ENCODE data around the gene RAB10.

DNA sequence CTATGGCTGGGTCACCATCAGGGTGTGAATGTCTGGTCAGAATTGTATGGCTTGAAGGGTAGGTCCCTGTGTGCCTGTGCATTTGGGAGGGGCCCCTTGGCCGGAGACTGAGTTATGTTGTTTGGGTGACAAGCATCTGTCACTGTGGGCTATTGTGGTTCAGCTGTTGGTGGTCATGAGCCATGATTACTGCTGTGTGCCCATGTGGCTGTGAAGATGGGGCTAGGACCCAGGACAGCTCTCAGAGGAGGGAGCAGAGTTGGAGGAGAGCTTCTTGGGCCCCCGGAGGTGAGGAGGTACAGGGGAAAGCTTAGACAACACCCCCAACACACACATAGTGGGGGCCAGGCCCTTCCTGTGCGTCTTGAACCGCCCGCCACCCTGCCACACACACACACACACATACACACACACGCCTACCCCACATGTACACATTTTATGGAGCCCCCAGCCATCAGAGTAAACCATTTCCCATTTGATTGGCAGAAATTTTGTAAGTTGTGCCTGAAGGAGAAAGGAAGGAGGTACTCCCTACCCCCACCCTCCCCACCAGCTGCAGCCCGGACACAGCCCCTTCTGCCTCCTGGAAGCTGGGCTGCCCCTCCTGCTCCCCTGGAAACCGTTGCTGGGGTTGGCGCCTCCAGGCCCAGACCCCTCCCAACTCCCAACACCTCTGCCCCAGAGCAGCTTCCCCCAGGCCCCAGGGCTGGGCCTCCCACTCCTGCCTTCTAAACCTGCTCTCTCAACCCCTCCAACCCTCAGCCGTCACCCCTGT is 141.0 kb downstream of the RAB10 start:
- TF ChIP-seq EP300 (IDR thresholded peaks at IDR 0.05) (no peak), POLR2A (IDR thresholded peaks at IDR 0.05) (no peak)
- TF ChIP-seq, protein P1, sequence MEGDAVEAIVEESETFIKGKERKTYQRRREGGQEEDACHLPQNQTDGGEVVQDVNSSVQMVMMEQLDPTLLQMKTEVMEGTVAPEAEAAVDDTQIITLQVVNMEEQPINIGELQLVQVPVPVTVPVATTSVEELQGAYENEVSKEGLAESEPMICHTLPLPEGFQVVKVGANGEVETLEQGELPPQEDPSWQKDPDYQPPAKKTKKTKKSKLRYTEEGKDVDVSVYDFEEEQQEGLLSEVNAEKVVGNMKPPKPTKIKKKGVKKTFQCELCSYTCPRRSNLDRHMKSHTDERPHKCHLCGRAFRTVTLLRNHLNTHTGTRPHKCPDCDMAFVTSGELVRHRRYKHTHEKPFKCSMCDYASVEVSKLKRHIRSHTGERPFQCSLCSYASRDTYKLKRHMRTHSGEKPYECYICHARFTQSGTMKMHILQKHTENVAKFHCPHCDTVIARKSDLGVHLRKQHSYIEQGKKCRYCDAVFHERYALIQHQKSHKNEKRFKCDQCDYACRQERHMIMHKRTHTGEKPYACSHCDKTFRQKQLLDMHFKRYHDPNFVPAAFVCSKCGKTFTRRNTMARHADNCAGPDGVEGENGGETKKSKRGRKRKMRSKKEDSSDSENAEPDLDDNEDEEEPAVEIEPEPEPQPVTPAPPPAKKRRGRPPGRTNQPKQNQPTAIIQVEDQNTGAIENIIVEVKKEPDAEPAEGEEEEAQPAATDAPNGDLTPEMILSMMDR (IDR thresholded peaks at IDR 0.05): no peak

All from upper lobe of left lung (tissue), 4 donors.